HG03175 (cell line): Measurements from ENCODE around the gene ENPP3.
"Not testable (repeated sequence)": the region's sequence is repeated elsewhere in the genome, so short reads cannot be mapped to it uniquely, and the experiment has no call there.

Experiments used
- ATAC-seq: cut with Tn5 transposase; IDR thresholded peaks from one replicate; pipeline ENCODE4 v1.9.1; 2021; ENCODE audit warnings: mild to moderate bottlenecking, moderate library complexity; ENCODE audit not compliant: unreplicated experiment

Gene ENPP3

GRCh38 chr6:131683479-131683878 lies 46.4 kb downstream of the ENPP3 start:
- ATAC-seq, result peak; percentile 86

- peak; percentile 54 for ATAC-seq
Measured at GRCh38 chr6:131685266-131685780, 48.2 kb downstream of the ENPP3 start.

DNA sequence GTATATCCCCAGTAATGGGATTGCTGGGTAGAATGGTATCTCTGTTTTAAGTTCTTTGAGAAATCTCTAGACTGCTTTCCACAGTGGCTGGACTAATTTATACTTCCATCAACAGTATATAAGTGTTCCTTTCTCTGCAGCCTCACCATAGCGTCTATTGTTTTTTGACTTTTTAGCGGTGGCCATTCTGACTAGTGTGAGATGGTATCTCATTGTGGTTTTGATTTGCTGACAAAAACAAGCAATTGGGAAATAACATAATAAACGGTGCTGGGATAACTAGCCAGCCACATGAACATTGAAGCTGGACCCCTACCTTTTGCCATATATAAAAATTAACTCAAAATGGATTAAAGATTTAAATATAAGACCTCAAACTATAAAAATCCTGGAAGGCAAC lies 49.9 kb downstream of the ENPP3 start:
- no peak for ATAC-seq

- ATAC-seq, result peak; percentile 72
Measured at GRCh38 chr6:131688286-131688685, 51.2 kb downstream of the ENPP3 start.

DNA sequence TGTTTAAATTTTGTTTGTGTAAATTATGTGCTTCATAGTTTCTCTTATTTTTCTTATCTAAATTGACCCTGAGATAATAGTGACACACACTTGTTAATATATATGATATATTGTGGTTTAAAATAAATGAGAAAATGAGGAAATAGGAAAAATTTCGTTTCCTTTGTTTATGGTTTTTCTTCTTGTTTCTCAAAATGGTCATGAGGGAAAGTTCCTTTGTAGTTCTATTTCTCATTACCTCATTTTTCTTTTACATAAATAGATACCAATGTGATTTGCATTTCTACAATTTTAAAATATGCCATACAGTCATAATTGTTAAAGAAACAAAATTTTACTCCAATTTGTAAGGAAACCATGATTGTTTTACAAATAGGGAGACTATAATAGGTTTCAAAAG lies 54.9 kb downstream of the ENPP3 start:
- ATAC-seq, result no peak

- no peak for ATAC-seq
Measured at GRCh38 chr6:131692589-131692988, 55.5 kb downstream of the ENPP3 start.

GRCh38 chr6:131693384-131693783 lies 56.3 kb downstream of the ENPP3 start:
- ATAC-seq, result no peak

DNA sequence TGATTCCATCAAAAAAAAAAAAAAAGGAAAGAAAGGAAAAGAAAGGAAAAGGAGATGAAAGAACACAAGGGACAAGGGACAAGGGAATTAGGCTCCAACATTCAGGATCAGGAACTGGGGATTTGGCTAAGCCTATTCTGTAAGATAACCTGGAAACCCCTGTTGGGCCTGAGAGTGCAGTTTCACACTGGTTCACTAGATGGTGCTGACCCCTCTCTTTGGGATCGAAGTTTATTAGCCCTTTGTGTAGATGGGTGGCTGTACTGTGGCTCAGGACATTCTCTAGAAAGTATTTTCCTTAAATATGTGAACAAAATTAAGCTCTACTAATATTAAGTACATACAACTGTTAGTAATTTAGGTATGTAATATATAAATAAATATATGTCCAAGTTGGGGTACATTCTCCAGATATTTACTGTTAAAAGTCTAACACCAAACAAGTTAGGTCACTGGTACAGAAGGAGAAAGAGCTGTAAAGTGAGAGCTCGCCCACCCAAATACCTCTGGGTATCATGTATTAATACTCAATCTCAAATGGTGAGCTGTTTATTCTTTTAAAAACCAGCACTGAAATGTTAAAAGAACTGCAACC lies 57.8 kb downstream of the ENPP3 start:
- peak; percentile 92 for ATAC-seq

- no peak for ATAC-seq
Measured at GRCh38 chr6:131696956-131697355, 59.9 kb downstream of the ENPP3 start.

- not testable (repeated sequence) for ATAC-seq
Measured at GRCh38 chr6:131700851-131701250, 63.7 kb downstream of the ENPP3 start.

GRCh38 chr6:131703905-131704304 lies 66.8 kb downstream of the ENPP3 start:
- not testable (repeated sequence) for ATAC-seq

GRCh38 chr6:131710917-131711316 lies 73.8 kb downstream of the ENPP3 start, which contains the start of gene CTAGE9:
CTAGE9 (minus strand) TSS chr6:131711017; CDS start chr6:131711017, 0 bp downstream.
- ATAC-seq, result not testable (repeated sequence)

DNA sequence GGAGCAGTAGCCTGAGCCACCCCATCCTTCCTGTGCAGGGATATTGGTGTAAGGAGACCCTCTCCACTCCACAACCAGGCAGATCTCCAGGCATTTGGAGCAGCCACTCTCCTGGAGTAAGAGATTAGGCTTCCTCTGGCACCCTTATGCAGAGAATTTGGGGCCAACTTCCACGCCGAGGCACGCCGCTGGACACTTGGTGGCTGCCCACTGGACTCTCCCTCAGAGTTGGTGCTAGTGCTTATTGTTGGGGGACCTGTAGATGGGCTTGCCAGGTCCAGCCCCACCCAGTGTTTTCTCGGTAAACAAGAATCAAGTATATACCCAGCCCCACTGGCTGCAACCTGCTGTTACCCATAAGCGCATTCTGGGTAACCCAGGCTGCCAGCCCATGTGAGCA lies 78.5 kb downstream of the ENPP3 start:
- ATAC-seq, result peak; percentile 64

DNA sequence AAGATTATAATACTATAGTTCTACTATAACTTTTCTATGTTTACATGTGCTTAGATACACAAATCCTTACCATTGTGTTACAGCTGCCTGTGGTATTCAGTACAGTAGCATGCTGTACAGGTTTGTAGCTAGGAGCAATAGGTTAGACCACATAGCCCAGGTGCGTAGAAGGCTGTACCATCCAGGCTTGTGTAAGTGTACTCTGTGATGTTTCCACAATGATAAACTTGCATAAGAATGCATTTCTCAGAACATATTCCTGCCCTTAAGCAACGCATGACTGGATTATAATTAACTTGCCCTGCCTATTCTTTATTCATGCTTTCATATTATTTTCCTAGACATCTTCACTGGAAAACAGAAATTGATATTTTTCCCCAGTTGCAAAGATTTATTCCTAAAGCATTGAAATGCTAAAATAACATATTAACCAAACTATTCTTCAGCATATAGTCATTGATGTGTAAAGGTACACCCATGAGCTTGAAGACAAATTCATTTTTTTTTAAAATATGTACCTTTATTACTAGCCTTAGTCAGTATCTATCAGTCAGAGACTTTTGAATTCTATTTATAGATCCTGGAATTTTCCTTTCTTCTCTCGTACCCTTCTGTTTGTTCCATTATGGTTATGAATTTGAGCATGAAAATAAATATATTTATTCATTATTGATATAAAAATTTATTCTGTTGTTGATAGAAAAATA lies 80.9 kb downstream of the ENPP3 start:
- no peak for ATAC-seq

- ATAC-seq, result no peak
Measured at GRCh38 chr6:131721161-131721560, 84.1 kb downstream of the ENPP3 start.

GRCh38 chr6:131724114-131724513 lies 87.0 kb downstream of the ENPP3 start:
- no peak for ATAC-seq

GRCh38 chr6:131727467-131727866 lies 90.4 kb downstream of the ENPP3 start:
- ATAC-seq, result no peak

- no peak for ATAC-seq
Measured at GRCh38 chr6:131727868-131728267, 90.8 kb downstream of the ENPP3 start.

- ATAC-seq, result no peak
Measured at GRCh38 chr6:131728296-131728939, 91.3 kb downstream of the ENPP3 start.

DNA sequence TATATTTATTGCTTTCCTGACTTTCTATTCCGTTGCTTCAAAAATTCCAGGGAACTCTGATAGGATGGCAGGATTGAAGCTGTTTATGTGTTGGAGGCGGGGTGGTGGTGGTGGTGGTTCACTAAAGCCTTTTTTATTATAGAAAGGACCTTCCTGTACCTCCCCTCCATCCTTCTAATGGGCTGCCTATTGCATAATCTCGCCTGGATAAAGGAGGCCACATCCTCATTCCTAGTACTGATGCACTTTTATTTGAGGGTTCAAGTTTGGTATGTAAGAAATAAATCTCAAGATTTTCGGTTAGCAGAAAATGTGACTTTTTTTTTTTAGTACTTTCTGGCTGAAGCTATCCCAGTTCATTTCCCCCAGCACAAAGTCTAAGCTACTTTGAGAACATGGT lies 92.4 kb downstream of the ENPP3 start:
- no peak for ATAC-seq

- no peak for ATAC-seq
Measured at GRCh38 chr6:131730264-131730663, 93.2 kb downstream of the ENPP3 start.

DNA sequence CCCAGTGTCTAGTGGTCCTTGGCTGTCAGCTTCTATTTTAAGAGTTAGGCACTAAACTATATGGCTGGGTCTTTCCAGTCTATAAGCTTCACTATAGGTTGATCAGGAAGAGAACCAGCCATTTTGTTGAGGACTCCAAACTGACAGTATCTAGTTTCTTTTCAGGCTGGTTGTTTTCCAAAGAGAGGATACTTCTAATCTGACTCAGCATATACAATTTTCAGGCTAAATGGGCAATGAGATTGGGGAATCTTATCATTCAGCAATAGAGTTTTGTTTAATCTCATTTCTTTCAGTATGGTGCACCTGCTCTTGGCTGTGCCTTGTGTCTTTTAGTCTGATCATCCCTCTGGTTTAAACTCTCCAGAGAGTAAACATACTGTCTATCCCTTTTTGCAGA lies 94.1 kb downstream of the ENPP3 start:
- ATAC-seq, result no peak
